ENCODE data around the gene ZBTB8A.
"Not testable (repeated sequence)": the region's sequence is repeated elsewhere in the genome, so short reads cannot be mapped to it uniquely, and the experiment has no call there.

ZBTB8A gene

GRCh38 chr1:32538887-32539583, at the start of gene ZBTB8A:
Gene ZBTB8A (plus strand): TSS chr1:32539427. CDS start chr1:32592932, 53,505 bp downstream.
- DNase-seq (ENCODE audit: low spot score): peak; percentile 58

- no peak for DNase-seq (ENCODE audit: low spot score)
Observed at GRCh38 chr1:32489774-32490454, 49.3 kb upstream of the ZBTB8A start.

- no peak for DNase-seq (ENCODE audit: low spot score)
Observed at GRCh38 chr1:32491386-32491785, 47.8 kb upstream of the ZBTB8A start.

- no peak for DNase-seq (ENCODE audit: low spot score)
Observed at GRCh38 chr1:32494196-32494595, 45.0 kb upstream of the ZBTB8A start.

GRCh38 chr1:32494711-32495337, 44.4 kb upstream of the ZBTB8A start:
- no peak for DNase-seq (ENCODE audit: low spot score)

GRCh38 chr1:32496127-32496526, 43.1 kb upstream of the ZBTB8A start:
- DNase-seq (ENCODE audit: low spot score): no peak

DNA sequence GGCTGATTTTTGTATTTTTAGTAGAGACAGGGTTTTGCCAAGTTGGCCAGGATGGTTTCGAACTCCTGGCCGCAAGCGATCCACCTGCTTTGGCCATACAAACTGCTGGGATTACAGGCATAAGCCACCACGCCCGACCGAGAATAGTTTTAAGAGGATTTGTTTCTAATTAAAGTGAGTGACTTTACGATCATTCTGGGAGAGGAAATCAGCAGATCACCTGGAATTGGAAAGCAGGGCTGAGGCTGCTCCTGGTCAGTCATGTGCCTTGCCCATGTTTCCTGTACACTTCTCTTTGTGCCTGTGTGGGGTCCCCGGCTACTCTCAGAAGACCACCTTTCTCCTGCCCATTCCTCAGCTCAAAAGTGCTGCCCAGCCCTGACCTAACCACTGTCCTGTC, 40.5 kb upstream of the ZBTB8A start:
- no peak for DNase-seq (ENCODE audit: low spot score)

DNA sequence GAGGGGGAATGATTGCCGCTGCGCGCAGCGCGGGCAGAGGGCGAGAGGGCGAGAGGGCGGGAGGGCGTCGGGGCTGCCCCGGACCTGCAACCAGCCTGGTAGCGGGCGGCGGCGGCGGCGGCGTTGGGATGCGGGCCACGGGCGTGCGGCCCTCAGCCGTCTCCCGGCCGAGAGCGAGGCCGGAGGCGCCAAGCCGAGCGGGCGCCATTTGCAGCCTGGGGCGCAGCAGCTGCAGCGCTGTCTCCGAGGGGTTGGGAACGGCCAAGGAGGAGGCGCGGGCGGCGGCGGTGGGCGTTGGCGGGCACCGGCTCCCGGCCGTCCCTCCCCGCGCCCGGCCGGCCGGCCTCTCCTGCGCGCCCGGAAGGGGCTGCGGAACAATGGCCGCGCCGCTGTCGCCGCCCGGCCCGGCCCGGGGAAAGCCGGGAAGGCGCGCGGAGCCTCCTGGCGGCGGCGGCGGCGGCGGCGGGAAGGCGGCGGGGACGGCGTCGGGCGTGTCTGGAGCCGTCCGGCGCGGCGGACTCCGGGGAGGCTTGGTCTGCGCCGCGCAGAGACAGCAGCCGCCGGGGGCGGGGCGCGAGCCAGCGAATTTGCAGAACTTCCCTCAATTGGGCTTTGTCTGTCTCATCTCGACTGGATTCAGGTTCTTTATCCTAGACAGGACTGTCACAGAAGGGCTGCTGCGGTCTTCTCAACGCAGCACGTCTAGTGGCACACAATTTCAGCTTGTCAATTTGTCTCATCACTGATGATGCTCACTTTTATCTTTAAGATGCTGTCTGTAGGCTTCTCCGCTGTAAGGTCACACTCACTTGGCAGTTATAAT, 38.6 kb upstream of the ZBTB8A start:
- peak; percentile 50 for DNase-seq (ENCODE audit: low spot score)

DNA sequence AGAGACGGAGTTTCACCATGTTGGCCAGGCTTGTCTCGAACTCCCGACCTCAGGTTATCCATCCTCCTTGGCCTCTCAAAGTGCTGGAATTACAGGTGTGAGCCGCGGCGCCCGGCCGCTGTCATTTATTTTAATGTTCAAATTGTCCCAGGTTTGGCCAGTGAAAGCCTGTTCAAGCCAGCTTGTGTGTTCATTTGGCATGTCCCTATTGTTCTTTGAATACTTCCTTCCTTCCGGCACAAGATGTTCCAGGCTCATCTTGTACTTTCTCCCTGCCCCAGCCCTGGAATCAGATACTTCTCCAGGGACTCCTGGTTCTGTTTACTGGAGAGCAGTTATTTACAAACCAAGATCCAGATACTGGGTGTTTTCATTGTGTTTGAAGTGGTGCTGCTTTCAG, 37.4 kb upstream of the ZBTB8A start:
- no peak for DNase-seq (ENCODE audit: low spot score)

DNA sequence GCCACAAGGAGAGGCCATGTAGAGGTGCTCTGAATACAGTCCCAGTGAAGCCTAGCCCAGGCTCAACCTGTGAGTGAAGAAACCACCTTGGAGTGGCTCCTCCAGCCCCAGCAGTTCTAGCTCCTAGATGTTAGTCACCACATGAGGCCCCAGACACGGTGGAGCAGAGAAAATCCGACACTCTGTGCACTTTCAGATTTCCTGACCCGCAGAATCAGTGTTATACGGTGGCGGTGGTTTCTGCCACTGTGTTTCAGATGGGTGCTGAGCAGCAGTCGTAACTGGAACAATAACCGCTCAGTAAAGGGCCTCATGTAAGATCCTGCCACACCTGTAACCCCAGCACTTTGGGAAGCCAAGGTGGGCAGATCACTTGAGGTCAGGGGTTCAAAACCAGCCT, 36.1 kb upstream of the ZBTB8A start:
- no peak for DNase-seq (ENCODE audit: low spot score)

- DNase-seq (ENCODE audit: low spot score): no peak
Observed at GRCh38 chr1:32507021-32507420, 32.2 kb upstream of the ZBTB8A start.

DNA sequence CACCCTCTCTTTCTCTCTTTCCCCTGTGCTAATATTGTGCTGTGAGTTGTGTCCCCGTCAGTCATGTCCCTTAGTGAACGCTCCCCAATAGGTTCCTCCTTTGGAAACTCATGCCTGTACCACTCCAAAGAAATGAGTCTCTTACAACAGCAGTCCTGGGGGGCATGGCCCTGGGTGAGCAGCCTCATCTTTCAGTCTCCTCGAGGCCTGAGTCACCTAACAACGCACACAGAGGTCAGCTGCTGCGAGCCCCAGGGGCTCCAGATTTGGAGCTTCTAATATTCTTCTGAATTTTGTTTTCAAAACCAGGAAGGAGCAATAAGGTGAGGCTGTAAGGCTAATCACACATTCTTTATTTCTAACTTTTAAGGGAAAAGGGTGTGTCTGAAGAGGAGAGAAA, 30.5 kb upstream of the ZBTB8A start:
- DNase-seq (ENCODE audit: low spot score): no peak

DNA sequence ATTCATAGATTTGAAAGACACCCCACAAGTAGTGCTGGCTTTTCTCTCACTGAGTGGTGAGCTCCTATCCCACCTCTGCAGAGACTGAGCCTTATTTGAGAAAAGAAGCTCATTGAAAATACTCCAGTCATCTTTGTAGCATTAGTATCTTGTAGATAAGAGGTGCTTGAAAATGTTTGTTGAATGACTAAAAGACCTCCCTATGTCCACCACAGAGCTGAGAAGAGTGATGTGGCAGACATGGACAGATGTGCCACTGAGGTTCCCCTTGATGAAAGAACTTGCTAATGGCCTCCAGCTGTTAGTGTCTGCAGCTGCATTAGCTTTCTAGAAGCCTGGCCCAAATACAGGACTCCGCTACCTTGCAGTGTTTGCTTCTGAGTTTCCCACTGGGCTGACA, 29.3 kb upstream of the ZBTB8A start:
- DNase-seq (ENCODE audit: low spot score): no peak

- DNase-seq (ENCODE audit: low spot score): no peak
Observed at GRCh38 chr1:32516402-32516801, 22.8 kb upstream of the ZBTB8A start.

DNA sequence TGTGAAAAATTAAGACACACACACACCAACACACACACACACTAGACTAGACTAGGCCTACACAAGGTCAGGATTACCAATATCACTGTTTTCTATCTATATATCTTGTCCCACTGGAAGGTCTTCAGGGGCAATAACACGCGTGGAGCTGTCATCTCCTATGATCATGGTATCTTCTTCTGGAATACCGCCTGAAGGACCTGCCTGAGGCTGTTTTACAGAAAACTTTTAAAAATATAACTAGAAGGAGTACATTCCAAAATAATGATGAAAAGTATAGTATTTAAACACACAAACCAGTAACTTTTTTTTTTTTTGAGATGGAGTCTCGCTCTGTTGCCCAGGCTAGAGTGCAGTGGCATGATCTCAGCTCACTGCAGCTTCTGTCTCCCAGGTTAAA, 20.3 kb upstream of the ZBTB8A start:
- DNase-seq (ENCODE audit: low spot score): no peak

- DNase-seq (ENCODE audit: low spot score): no peak
Observed at GRCh38 chr1:32521165-32521564, 18.1 kb upstream of the ZBTB8A start.

DNA sequence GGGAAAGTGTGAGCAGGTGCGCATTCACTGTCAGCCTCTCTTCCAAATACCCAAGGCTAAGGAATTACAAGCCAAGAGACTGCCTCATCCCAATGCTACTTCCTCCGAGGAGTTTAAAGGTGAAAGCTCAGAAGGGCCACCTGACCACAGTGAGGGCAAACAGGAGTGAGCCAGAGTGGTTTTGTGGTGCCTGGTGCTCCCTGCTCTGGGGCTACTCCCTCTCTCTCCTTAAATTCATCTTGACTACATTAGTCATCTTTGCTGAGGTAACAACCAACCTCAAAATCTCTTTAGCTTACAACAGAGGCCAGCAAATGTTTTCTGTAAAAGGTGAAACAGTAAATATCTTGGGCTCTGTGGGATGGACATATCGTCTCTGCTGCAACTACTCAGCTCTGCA, 14.2 kb upstream of the ZBTB8A start:
- DNase-seq (ENCODE audit: low spot score): no peak

GRCh38 chr1:32525661-32526444, 13.4 kb upstream of the ZBTB8A start:
- no peak for DNase-seq (ENCODE audit: low spot score)

DNA sequence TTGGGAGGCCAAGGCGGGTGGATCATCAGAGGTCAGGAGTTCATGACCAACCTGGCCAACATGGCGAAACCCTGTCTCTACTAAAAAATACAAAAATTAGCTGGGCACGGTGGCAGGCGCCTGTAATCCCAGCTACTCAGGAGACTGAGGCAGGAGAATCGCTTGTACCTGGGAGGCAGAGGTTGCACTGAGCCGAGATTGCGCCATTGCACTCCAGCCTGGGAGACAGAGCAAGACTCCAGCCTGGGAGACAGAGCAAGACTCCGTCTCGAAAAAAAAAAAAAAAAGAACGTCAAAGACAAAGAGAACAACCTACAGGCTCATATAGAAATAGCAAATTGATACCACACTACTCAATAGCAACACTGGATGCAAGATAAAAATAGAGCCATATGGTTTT, 10.7 kb upstream of the ZBTB8A start:
- not testable (repeated sequence) for DNase-seq (ENCODE audit: low spot score)

DNA sequence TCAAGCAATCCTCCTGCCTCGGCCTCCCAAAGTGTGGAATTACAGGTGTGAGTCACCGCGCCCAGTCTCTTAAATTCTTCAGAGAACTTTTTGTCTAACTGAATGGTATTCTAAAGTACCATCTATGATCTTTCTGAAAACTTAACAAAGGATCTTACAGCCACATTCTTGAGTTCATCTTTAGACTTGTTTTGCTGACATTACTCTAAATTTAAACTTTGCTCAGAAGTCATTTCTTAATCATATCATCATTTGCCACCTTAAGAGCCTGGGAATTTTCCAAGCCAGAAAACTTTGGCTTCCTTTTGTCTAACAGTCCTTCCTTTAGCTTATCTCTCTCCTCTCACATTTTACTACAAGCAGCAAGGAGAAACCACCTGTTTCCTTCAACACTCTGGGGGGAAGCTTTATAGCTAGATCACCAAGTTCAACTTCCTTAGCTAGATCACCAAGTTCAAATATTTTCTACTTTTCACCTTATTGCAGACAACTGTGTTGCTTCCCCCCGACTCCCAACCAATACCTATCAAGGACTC, 5.4 kb upstream of the ZBTB8A start:
- DNase-seq (ENCODE audit: low spot score): no peak

GRCh38 chr1:32536117-32536516, 3.1 kb upstream of the ZBTB8A start:
- DNase-seq (ENCODE audit: low spot score): no peak
